NCI-H526 (cell line): ENCODE results near the gene CLDND2.
A peak's percentile ranks its signal among the peaks of the same experiment; 100 is the strongest.

Experiments used
- DNase-seq, 2 experiments: peaks; one replicate each; lab custom pipeline; 2025; lab: John Stamatoyannopoulos, UW

The CLDND2 gene

DNA sequence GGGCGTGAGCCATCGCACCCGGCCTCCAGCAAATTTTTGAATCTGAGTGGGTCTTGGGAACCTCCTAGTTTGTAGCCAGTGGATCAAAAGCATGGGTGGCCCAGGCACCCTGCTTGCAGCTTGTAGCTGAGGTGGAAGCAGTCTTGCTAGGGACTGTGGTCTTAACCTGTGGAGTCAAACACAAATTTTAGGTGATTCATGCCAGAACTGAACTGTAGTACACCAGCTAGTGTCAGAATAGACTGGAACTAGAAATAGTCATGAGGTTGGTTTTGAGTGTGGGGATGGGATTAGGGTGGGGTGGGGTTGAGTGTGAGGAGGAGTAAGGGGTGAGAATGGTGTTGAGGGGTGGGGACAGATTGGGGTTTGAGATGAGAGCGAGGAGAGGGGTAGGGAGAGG is 13.2 kb upstream of the CLDND2 start:
- DNase-seq, result no peak

DNA sequence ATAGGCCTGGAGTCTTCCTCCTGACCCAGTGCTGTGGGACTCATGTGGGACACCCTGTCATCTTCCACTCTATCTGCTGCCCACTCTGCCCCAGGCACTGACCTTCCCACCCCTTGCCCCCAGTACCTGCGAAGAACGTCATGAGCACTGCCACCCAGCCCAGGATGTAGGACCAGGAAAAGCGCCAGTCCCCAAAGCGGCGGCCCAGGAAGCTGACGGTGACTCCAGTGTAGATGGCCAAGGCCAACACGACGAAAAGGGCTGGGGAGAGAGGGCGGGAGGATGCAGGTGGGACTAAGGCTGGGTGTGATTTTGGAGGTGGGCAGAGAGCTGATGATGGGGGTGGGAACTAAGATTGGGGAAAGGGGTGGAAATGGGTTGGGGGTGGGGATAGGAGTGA is 11.6 kb upstream of the CLDND2 start:
- DNase-seq, result no peak

DNA sequence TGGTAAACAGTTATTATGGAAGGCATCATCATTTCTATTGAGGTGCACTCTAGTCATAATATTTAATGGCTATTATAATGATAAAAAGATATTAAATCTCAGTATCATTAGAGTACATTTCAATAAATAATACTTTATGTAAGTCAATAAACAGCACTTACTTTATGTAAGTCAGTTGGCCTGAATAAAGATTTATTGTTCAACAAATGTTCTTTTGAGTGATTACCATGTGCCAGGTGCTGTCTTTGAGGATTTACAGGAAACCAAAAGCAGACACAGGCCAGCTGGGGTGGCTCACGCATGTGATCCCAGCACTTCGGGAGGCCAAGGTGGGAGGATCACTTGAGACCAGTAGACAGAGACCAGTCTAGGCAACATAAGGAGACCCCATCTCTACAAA is 8.6 kb upstream of the CLDND2 start:
- DNase-seq, result no peak

DNA sequence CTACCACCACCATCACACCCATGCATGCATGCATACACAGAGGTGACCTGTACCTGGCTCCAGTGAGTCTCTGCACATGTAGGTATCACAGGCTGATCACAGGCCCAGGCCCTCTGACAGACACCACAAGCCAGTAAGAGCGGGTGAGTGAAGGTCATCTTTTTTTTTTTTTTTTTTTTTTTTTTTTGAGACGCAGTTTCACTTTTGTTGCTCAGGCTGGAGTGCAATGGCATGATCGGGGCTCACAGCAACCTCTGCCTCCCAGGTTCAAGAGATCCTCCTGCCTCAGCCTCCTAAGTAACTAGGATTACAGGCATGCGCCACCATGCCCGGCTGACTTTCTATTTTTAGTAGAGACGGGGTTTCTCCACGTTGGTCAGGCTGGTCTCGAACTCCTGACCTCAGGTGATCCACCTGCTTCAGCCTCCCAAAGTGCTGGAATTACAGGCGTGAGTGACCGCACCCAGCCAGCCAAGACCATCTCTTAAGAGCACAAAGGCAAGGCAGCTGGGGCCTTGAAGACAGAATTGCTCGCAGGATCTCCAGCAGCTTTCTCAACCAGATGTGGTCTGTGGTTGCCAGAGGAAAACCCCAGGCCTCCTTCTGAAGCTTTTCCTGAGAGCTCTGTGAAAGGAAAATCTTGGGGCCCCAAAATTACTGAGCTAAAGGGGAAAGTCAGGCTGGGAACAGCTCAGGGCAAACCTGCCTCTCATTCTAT is 6.9 kb upstream of the CLDND2 start:
- DNase-seq, result no peak

DNA sequence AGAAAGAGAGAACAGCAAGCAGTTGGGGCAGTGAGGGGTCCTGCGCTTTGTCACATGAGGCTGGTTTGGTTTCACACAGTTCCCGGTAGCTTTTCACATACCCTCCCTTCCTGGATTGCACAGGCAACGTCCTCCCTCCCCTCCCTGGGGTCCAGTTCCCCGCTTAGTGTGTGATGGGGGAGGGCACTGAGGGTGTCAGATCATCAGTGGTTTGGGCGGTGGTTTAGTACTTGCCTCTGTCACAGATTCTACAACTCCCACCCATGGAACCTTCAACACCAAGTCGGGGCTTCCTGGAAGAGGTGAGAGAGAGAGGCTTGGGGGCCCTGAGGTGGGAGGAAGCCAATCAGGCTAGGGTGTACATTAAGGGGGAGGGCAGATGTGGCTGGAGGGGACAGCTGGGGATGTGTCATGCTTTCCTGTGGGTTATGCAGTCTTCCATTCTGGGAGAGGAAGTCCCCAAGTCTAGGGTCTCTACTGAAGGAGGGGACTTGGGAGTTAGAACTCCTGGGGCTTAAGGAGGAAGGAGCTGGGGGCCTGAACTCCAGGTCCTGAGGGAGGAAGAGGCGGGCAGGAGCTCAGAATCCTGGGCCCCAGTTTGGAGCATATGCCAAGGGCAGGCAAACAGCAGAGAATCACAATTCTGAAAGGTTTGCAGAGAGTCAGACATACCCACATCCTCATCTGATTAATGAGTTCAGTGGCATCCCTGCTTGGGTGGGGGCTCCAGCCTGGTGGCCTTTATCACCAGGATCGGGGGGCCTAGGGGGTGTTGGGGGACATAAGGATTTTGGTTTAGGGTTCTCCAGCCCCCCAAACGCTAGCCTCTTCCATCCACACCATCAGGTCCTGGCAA is 4.1 kb upstream of the CLDND2 start, which contains the start of gene NKG7:
TSS of gene NKG7 (minus strand) at position 6 of the 856 bp plus-strand sequence. CDS start 119 bp downstream, outside the sequence.
- no peak for DNase-seq

DNA sequence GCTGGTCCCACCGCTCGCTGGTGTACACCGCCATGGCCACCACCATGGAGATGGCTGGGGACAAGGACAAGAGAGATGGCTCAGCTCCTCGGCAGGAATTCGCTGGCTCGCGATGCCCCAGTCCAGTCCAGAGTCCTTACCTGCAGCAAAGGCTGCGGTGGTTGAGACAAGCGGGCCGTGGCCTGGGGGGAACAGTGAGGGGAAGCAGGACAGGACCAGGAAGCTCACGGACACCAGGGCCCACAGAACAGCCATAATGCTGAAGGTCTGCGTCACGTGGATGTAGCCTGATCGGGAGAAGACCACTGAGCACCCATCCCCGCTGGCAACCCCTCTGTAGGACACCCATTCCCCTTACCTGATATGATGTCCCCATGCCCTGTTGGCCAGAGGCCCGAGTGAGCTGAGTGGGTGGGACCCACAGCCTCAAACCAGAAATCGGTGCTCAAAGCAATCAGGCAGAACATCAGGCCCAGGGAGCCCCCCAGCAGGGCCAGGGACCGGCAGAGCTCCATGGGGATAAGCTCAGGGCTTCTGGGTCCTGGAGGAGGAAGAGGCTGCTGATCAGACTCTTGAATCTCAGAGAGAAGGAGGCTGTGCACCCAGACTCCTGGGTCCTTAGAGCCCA is 3.3 kb upstream of the CLDND2 start:
- no peak for DNase-seq

DNA sequence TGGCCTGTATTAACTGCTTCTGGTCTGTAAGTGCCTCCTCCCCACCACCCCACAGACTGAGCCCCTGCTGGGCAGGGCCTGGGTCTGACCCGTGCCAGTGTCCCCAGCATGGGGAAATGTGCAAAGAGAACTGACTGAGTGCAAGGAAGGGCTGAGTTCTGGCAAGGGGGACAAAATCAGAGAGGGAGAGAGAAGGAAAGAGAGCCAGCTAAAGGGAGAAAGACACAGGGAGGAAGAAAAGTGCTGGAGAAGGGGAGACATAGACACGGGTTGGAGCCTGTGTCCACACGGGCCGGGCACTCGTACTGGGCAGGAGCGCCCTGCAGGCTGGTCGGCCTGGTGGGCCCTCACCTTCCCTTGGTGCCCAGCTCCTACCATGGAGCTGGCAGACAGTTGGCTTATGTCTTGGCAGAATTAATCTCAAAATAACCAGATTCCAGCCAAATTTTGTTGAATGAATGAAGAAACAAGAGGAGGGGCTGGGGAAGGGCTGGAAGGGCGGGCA is 2.4 kb upstream of the CLDND2 start:
- DNase-seq, result no peak

DNA sequence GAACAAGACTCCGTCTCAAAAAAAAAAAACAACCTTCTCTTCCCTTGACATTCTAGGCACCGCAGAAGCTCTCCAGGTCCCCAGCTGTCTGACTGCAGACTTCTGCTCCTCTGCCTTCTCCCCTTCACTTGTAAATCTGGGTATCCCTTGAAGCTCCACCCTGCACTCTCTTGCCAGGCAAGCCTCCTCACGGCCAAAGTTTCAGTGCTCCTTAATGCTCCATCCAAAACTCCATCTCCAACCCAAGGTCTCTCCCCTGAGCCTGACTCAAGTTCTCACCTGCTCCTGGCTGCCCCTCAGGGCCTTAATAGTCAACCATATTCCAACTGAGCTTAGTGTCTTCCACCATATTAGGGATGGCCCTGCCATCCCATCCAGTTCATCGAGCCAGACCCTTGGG is 1.4 kb upstream of the CLDND2 start:
- DNase-seq, result no peak

DNA sequence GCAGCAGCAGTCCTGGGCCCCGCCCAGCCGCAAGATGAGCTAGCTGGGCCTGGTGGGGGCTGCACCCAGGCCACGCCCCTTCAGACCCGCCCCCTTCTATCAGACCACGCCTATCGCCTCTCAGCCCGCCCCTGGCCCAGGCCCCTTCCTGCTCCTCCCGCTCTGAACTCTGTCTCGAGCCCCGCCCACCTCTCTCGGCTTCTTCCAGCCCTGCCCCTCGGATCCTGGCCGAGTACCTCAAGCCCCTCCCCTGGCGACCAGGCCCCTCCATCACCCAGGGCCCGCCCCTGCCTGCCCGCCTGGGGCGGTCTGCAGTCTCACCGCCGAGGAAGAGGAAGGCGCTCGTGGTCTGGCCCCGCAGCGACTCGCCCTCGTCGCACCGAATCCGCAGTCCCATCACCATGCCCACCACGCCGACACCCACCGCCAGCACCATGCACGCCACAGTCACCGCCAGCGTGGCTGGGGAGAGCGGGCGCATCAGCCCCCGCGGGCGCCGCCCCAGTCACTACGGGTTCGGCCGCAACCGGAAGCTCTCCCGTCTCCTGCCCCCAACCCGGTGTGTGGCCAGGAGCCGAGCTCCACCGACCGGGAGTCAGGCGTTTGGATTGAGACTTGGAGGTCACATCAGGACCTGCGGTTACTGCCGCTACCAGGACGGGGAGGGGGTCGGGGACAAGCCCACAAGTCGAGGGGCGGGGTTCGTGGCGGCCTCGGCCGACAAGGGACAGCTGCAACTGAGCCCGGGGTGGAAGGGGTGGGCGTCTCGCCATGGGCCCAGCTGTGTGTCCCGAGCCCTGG is 1.0 kb downstream of the CLDND2 start:
- peak; percentile 94 to 99 for DNase-seq

DNA sequence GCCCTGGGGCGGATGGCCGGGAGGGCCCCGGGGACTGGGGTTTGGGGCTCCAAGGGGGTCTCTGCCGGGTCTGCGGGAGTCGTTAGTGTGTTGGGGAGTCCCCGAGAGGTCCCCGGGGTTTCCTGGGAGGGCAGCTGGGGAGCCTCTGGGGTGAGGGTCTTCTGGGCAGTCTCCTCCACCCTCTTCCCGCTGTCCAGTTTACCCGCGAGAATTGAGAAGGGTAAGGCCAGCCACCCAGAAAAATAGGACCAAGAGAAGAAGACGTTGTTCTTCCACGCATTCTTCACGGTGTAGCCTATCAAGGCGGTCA is 1.6 kb downstream of the CLDND2 start:
- DNase-seq, result peak in 1 of 2 experiments; percentile 46

DNA sequence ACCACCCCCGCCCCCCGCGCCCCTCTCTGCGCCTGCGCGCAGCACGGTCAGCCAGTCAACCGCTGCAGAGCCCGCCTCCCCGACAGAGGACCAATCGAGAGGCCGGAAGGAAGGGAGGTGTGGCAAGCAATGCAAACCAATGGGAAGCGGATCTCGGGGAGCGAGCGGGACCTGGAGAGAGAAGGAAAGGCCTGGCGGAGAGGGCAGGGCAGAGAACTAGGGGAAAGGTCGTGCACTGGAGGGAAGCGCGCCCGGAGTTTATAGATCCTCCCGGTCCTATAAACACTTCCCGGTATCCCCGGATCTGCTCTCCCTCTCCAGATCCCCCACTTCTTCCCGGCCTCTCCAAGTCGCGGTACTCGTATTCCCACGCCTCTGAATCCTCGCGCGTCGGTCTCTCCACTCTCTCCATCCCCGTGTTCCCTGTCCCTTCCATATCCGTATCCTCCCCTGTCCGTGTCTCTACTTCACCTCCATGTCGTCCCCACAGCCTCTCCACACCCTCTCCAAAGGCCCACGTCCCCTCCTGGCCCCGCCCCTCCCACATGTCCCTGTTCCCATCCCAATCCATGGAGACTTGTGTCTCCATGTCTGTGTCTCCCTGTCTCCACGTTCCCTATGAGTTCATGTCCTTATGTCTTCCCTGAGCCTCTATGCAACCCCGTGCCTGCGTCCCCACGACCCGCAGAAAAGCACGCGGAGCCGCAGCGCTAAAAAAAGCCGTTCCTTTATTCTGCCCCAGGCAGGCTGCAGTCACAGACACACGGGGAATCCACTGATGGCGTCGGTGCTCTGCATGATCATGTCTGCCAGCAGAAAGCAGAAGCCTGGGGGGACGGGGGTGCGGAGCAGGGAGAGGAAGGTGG is 2.2 kb downstream of the CLDND2 start:
- peak; percentile 98 to 99 for DNase-seq

DNA sequence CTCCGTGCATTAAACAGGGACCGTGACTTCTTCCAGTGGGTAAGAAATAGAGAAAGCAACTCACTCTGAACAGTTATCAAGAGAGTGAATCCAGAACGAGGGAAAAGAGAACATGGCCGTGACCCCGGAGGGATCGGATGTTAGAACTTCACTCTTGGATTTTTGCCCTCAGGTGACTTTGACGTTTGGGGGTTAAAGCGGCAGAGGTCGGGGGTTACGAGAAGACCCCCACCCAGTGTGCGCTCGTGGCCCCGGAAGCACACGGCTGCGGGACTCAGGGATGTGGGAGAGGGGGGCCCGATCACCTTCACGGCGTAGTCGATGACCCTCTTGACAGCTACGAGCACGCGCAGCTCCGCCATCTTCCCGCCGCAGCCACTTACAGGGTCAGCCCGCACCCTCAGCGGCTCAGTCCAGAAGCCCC is 2.8 kb downstream of the CLDND2 start, which contains the start of gene ETFB:
TSS of gene ETFB (minus strand) at position 424 of the 424 bp plus-strand sequence. CDS start at position 362, 62 bp downstream.
- no peak for DNase-seq

DNA sequence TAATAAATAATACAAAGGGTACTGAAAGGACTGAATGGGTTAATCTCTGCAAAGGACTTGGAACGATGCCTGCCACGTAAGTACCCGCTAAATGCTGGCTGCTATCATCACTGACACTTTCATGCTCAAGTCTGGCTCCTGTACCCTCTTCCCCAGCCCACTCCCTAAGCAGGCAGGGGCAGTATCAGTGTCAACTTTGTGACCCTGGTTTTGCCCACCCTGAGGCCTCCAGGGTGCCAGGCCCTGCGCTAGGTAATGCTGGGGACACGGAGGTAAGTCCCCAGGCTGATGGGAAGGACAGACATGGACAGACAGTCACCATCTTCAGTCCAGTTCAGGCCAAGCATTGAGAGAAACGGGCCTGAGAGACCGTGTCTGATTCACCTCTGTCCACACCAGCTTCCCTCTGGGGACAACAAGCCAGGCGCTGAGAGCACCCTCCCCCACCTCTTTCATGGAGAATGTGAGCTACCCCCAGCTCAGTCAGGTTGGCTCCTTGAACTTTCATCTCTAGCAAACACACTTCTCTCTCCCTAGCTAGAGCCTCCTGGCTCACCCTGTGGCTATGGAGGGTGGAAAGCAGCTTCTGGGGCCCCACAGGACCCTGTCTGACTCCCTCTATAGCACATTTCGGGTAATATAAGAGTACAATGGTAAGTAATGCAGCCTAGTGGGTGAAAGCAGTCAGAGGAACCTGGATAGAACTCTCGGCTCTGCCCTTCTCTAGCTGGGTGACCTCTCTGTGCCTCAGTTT is 3.4 kb downstream of the CLDND2 start:
- peak in 1 of 2 experiments; percentile 31 for DNase-seq

DNA sequence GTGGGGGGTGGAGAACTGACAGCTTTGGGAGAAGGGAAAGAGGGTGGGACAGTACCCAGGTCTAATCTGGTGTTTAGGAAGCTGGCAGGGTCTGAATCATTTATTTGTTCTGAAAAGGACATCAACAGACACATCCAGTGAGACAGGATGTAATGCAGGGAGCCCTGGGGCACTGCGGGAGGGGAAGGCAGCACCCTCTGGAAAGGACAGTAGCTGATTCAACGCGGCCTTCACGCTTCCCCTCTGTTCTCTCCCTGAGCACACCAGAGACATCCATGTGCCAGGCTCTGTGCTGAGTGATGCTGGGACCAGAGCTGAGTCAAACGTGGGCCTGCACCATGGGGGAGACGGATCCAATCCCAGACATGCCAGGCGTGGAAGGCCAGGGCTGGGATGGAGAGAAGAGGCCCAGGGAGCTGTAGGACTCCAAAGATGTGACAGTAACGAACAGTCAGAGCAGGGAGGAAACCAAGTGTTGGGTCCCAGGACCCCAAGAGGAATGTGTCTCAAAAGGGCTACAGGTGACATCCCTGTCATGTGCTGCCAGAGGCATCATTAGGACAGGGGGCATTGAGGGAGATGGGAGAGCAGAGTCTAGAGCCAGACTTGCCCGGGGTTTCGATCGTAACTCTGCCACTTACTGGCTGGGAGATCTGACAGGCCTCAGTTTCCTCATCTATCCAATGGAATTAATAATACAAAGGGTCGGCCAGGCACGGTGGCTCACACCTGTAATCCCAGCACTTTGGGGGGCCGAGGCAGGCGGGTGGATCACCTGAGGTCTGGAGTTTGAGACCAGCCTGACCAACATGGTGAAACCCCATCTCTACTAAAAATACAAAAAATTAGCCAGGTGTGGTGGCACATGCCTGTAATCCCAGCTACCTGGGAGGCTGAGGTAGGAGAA is 4.3 kb downstream of the CLDND2 start:
- no peak for DNase-seq

DNA sequence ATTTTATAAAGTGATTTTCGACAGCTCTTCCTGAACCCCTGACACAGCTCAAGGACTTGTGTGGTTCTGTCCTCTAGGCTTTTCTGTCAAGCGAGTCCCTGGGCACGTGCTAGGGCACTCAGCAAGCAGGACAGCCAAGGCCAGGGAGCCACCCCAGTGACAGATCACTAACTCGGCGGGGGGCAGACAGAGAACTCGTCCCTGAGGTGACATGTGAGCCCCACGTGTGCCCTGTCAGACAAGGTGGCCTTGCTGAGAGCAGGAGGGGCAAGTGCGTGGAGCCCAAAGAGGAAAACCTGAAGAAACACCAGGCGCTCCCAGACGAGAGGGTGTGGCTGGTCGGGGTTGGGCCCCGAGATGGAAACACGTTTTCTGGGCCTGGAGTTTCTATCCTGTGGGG is 7.6 kb downstream of the CLDND2 start:
- no peak for DNase-seq

DNA sequence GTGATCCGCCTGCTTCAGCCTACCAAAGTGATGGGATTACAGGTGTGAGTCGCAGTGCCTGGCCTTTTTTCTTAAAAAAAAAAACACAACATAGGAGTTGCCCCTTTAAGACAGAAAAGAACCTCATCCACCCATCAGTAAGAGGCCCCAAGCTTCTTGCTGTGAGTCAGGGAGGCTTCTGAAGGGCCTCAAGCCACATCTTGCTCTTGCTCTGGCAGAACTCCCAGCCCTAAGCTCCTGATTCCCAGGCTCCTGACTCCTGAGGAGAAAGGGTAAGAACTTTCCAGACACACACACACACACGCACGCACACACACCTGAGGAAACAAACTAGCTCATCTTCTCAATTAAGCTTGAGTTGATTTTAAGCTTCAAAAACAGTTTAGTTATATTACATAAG is 9.5 kb downstream of the CLDND2 start:
- no peak for DNase-seq

DNA sequence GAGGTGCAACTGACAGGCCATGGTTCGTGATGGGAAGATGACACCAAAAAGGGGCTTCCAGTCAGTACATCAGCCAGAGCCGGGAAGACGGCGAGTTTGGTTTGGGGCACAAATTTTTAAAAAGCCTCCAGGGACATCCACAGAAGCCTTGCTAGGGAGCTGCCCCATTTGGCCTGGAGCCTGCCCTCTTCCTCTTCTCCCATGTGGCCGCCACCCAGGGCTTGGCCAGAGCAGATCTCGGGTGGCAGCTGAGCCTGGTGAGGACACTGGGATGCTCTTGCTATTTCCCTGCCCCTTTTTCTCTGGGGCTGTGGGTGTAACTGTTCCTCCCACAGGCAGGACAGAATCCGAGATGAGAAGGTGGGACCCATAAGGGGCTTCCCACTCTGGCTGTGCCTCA is 10.9 kb downstream of the CLDND2 start:
- no peak for DNase-seq

DNA sequence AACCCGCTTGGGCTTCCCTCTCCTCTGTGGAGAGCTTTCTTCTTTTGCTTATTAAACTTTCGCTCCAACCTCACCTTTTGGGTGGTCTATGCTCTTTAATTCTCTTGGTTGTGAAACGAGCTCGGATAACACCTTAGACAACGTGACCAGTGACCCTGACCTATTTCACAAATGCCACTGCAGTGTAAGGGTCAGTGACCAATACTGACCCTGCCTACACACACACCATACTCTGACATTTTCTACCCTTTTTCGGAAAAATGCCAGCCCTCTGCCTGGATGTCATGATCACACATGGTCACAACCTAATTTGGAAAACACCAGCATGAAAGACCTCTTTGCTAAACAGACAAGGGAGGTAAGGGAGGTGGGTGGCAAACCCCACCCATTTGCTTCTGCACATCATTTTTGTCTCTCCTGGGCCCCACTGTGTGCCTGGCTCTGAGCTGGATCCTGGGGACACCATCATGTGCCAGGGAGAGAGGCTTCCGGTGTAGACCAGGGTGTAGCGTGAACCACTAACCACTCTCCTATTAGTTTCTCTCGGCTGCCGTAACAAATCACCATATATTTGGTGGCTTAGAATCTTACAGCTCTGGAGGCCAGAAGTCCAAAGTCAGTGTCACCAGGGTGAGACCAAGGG is 12.5 kb downstream of the CLDND2 start:
- DNase-seq, result no peak
